GM19455 (cell line): ENCODE data around the gene CADM4.

Experiments
- ATAC-seq: cut with Tn5 transposase; IDR thresholded peaks from one replicate; pipeline ENCODE4 v1.9.1; 2021; ENCODE audit not compliant: unreplicated experiment

Gene CADM4

GRCh38 chr19:43634872-43635560 lies 4.6 kb downstream of the CADM4 start:
- no peak for ATAC-seq

GRCh38 chr19:43634506-43634871 lies 5.2 kb downstream of the CADM4 start:
- no peak for ATAC-seq

- ATAC-seq: no peak
These were observed 5.6 kb downstream of the CADM4 start for GRCh38 chr19:43634068-43634467.

GRCh38 chr19:43633520-43633919 lies 6.1 kb downstream of the CADM4 start:
- ATAC-seq: no peak

GRCh38 chr19:43631491-43631890 lies 8.2 kb downstream of the CADM4 start:
- no peak for ATAC-seq

- no peak for ATAC-seq
These were observed 10.9 kb downstream of the CADM4 start for GRCh38 chr19:43628646-43629326.

- no peak for ATAC-seq
These were observed 12.8 kb downstream of the CADM4 start for GRCh38 chr19:43626838-43627237.

GRCh38 chr19:43625918-43626579 lies 13.6 kb downstream of the CADM4 start:
- ATAC-seq: no peak

- no peak for ATAC-seq
These were observed 14.7 kb downstream of the CADM4 start for GRCh38 chr19:43624933-43625332.

GRCh38 chr19:43623889-43624670 lies 15.6 kb downstream of the CADM4 start:
- ATAC-seq: no peak

- no peak for ATAC-seq
These were observed 16.7 kb downstream of the CADM4 start for GRCh38 chr19:43622956-43623355.

- no peak for ATAC-seq
These were observed 17.6 kb downstream of the CADM4 start for GRCh38 chr19:43622070-43622469.

- ATAC-seq: no peak
These were observed 19.3 kb downstream of the CADM4 start for GRCh38 chr19:43620061-43621001.

- ATAC-seq: peak; percentile 74
These were observed 20.2 kb downstream of the CADM4 start, which contains the start of gene ZNF428 for GRCh38 chr19:43619262-43620060. ZNF428 (minus strand) TSS chr19:43619629; CDS start chr19:43614304, 5,325 bp downstream.

- peak; percentile 41 for ATAC-seq
These were observed 20.8 kb downstream of the CADM4 start for GRCh38 chr19:43618921-43619261.

GRCh38 chr19:43616954-43617353 lies 22.7 kb downstream of the CADM4 start:
- ATAC-seq: no peak

- no peak for ATAC-seq
These were observed 23.3 kb downstream of the CADM4 start for GRCh38 chr19:43616306-43616705.

- no peak for ATAC-seq
These were observed 27.3 kb downstream of the CADM4 start for GRCh38 chr19:43612374-43612773.

- ATAC-seq: no peak
These were observed 27.9 kb downstream of the CADM4 start, which contains the start of gene SRRM5 for GRCh38 chr19:43611788-43612187. SRRM5 (plus strand) TSS chr19:43612088; CDS start chr19:43612122, 34 bp downstream.
